Measurements from ENCODE around the gene GREM1. TPM values are rescaled to one million over a fixed set of nuclear protein-coding genes. Genes with fewer than 3 reads are reported as not detected.

The GREM1 gene
- total RNA-seq, 3 donors from 2014 or later (not counting 1 experiment from before 2014, with no cell fraction given), result not detected

GRCh38 chr15:32778391-32779176 is 60.8 kb downstream of the GREM1 start:
- Mint-ChIP-seq H3K27me3 (ENCODE audit: low read depth in 2 of 2) (peaks cover 8 to 13% of the 10 kb centered on the region in 2 donors), H3K36me3 (no peaks in the 10 kb centered on the region), H3K9me3 (peaks cover 0 to 2% of the 10 kb centered on the region in 2 donors), H3K4me1 (no peaks in the 10 kb centered on the region), H3K27ac (no peak overlapping the region), H3K4me3 (no peak overlapping the region)
- Histone ChIP-seq H3K4me1 (ENCODE audit: control insufficient read depth, insufficient read depth, low read length) (no peaks in the 10 kb centered on the region), H3K27me3 (ENCODE audit: control insufficient read depth, insufficient read depth, low read length) (no peaks in the 10 kb centered on the region), H3K9me3 (ENCODE audit: control insufficient read depth, insufficient read depth, low read length) (no peaks in the 10 kb centered on the region), H3K4me3 (ENCODE audit: low read length) (no peak overlapping the region), H3K27ac (ENCODE audit: low read length) (no peak overlapping the region), H3K36me3 (ENCODE audit: control insufficient read depth, insufficient read depth, low read length) (no peaks in the 10 kb centered on the region)
- 80% methylated on average over 1 of the region's 4 CpGs for WGBS (ENCODE audit: insufficient coverage)
- intact Hi-C loops (cut with micrococcal nuclease), result no loop called here
- ATAC-seq (no peak), DNase-seq (no peak)
- TF ChIP-seq CTCF (IDR thresholded peaks at IDR 0.05), result no peak

- no peaks in the 10 kb centered on the region for H3K36me3 ChIP-seq (ENCODE audit: control insufficient read depth, insufficient read depth, low read length)
- Mint-ChIP-seq H3K36me3 (no peaks in the 10 kb centered on the region), H3K9me3 (no peaks in the 10 kb centered on the region), H3K4me3 (no peak overlapping the region), H3K27ac (no peak overlapping the region), H3K27me3 (ENCODE audit: low read depth in 2 of 2) (peaks cover 0 to 8% of the 10 kb centered on the region in 2 donors), H3K4me1 (no peaks in the 10 kb centered on the region)
- TF ChIP-seq CTCF (IDR thresholded peaks at IDR 0.05), result no peak
- intact Hi-C loops (cut with micrococcal nuclease), result no loop called here
- H3K4me1 ChIP-seq (ENCODE audit: control insufficient read depth, insufficient read depth, low read length), result no peaks in the 10 kb centered on the region
- no peak overlapping the region for H3K4me3 ChIP-seq (ENCODE audit: low read length)
- H3K9me3 ChIP-seq (ENCODE audit: control insufficient read depth, insufficient read depth, low read length), result no peaks in the 10 kb centered on the region
- 82% methylated on average over 3 of the region's 3 CpGs for WGBS (ENCODE audit: insufficient coverage)
- DNase-seq, result no peak
- no peak overlapping the region for H3K27ac ChIP-seq (ENCODE audit: low read length)
- H3K27me3 ChIP-seq (ENCODE audit: control insufficient read depth, insufficient read depth, low read length), result no peaks in the 10 kb centered on the region
- no peak for ATAC-seq
Observed at GRCh38 chr15:32781781-32782180, 64.0 kb downstream of the GREM1 start.

GRCh38 chr15:32784581-32784980 is 66.8 kb downstream of the GREM1 start:
- Mint-ChIP-seq H3K4me1 (no peaks in the 10 kb centered on the region), H3K27ac (no peak overlapping the region), H3K9me3 (no peaks in the 10 kb centered on the region), H3K4me3 (no peak overlapping the region), H3K36me3 (no peaks in the 10 kb centered on the region), H3K27me3 (ENCODE audit: low read depth in 2 of 2) (peaks cover 0 to 8% of the 10 kb centered on the region in 2 donors)
- no peak overlapping the region for H3K4me3 ChIP-seq (ENCODE audit: low read length)
- intact Hi-C loops (cut with micrococcal nuclease), result no loop called here
- H3K9me3 ChIP-seq (ENCODE audit: control insufficient read depth, insufficient read depth, low read length), result no peaks in the 10 kb centered on the region
- ATAC-seq (no peak), DNase-seq (no peak)
- H3K4me1 ChIP-seq (ENCODE audit: control insufficient read depth, insufficient read depth, low read length), result no peaks in the 10 kb centered on the region
- no peaks in the 10 kb centered on the region for H3K27me3 ChIP-seq (ENCODE audit: control insufficient read depth, insufficient read depth, low read length)
- no peak overlapping the region for H3K27ac ChIP-seq (ENCODE audit: low read length)
- no peaks in the 10 kb centered on the region for H3K36me3 ChIP-seq (ENCODE audit: control insufficient read depth, insufficient read depth, low read length)
- TF ChIP-seq CTCF (IDR thresholded peaks at IDR 0.05), result no peak

GRCh38 chr15:32786906-32787305 is 69.1 kb downstream of the GREM1 start:
- TF ChIP-seq CTCF (IDR thresholded peaks at IDR 0.05), result no peak
- no peak overlapping the region for H3K4me3 Mint-ChIP-seq
- no peaks in the 10 kb centered on the region for H3K27me3 ChIP-seq (ENCODE audit: control insufficient read depth, insufficient read depth, low read length)
- 94% methylated on average over 7 of the region's 7 CpGs for WGBS (ENCODE audit: insufficient coverage)
- H3K27me3 Mint-ChIP-seq (ENCODE audit: low read depth in 2 of 2), result peaks cover 0 to 5% of the 10 kb centered on the region in 2 donors
- no peaks in the 10 kb centered on the region for H3K9me3 Mint-ChIP-seq
- intact Hi-C loops (cut with micrococcal nuclease), result no loop called here
- no peaks in the 10 kb centered on the region for H3K4me1 ChIP-seq (ENCODE audit: control insufficient read depth, insufficient read depth, low read length)
- DNase-seq (no peak), ATAC-seq (no peak)
- no peak overlapping the region for H3K27ac Mint-ChIP-seq
- no peak overlapping the region for H3K4me3 ChIP-seq (ENCODE audit: low read length)
- no peaks in the 10 kb centered on the region for H3K4me1 Mint-ChIP-seq
- H3K36me3 Mint-ChIP-seq, result no peaks in the 10 kb centered on the region
- H3K9me3 ChIP-seq (ENCODE audit: control insufficient read depth, insufficient read depth, low read length), result no peaks in the 10 kb centered on the region
- H3K27ac ChIP-seq (ENCODE audit: low read length), result no peak overlapping the region
- H3K36me3 ChIP-seq (ENCODE audit: control insufficient read depth, insufficient read depth, low read length), result no peaks in the 10 kb centered on the region

Data from natural killer cell (primary cell).